Measurements from ENCODE around the gene NUBP2.

- TF ChIP-seq EP300 (IDR thresholded peaks at IDR 0.05) (no peak), POLR2A (IDR thresholded peaks at IDR 0.05) (no peak)
- TF ChIP-seq, protein P1, sequence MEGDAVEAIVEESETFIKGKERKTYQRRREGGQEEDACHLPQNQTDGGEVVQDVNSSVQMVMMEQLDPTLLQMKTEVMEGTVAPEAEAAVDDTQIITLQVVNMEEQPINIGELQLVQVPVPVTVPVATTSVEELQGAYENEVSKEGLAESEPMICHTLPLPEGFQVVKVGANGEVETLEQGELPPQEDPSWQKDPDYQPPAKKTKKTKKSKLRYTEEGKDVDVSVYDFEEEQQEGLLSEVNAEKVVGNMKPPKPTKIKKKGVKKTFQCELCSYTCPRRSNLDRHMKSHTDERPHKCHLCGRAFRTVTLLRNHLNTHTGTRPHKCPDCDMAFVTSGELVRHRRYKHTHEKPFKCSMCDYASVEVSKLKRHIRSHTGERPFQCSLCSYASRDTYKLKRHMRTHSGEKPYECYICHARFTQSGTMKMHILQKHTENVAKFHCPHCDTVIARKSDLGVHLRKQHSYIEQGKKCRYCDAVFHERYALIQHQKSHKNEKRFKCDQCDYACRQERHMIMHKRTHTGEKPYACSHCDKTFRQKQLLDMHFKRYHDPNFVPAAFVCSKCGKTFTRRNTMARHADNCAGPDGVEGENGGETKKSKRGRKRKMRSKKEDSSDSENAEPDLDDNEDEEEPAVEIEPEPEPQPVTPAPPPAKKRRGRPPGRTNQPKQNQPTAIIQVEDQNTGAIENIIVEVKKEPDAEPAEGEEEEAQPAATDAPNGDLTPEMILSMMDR (IDR thresholded peaks at IDR 0.05), result no peak
Observed at GRCh38 chr16:1830213-1830612, 47.5 kb downstream of the NUBP2 start.
